Dedifferentiated amniotic fluid mesenchymal stem cell (primary cell): Measurements from ENCODE around the gene TMPRSS11E.
"Not testable (repeated sequence)": the region's sequence is repeated elsewhere in the genome, so short reads cannot be mapped to it uniquely, and the experiment has no call there.

ENCODE experiments used
- DNase-seq: peaks from one replicate; pipeline ENCODE4 v3.0.0-alpha.2; 2016; ENCODE audit errors: extremely low spot score

The TMPRSS11E gene

DNA sequence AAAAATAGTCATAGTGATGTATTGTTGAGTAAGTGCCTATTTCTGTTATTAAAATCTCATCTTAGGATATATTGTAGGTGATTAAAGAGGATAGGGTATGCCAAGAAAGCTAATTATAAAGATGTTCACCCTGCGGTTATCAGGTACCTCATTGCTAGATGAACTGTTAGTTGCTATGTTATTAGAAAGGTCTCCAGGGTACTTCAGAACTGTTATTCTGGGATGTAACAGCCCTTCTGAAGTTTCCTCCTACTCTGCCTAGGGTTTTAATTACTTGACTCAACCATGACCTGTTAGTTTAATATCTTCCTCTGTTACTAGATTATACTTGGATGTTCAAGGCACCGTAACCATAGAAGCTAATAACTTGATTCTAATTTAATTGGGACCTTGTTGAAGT, 15.4 kb downstream of the TMPRSS11E start:
- DNase-seq: no peak

DNA sequence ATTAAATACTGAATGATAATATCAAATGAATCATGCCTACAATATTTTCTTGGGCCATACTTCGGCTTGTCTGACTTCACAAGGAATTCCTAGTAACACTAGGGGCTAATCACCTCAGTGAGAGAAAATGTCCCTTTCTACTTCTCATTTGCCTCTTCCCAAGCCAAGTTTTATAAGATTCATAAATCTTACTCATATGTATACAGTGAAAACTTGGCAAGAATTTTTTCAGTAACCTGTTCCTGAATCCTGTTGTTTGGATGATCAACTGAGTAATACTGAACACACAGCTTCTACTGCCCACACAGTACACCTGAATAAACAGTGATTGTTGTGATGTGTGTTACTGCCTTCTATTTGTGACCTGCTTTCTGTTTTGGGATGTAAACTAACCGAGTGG, 16.5 kb downstream of the TMPRSS11E start:
- no peak for DNase-seq

DNA sequence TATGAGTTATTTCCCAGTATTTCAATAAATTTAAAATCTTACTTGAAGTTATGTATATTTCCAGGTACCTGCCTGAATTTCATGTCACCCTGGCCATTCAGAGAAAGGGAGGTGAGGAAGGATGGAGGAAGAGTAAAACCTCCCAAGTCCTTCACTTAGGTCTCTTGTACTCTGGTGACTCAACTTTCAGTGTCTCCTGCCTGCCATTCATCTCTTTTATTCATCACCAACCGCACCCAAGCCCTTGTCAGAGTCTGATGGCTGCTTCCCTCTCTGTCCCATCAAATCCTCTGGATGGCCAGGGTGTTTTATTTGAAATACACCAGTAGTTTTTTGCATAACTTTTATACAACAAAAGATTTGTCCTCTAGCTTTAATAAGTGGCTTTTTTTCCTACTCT, 17.8 kb downstream of the TMPRSS11E start:
- DNase-seq: no peak

DNA sequence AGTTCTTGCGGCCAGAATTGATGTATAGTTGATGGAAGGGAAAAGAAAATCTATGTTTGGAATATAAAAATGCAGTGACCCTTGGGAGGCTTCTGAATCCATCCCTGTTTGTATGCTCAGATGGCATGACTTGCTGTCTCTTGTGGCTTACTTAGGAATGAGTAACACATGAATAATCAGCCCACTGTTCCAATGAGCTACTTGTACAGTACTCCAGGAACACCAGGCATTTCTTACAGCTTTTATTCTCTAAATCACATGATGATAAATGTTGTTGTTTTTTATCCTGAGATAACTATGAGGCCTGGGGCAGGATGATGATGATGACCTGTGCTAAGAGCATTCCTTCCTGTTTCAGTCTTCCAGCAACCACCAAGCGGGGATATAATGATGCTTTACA, 18.9 kb downstream of the TMPRSS11E start:
- no peak for DNase-seq

DNA sequence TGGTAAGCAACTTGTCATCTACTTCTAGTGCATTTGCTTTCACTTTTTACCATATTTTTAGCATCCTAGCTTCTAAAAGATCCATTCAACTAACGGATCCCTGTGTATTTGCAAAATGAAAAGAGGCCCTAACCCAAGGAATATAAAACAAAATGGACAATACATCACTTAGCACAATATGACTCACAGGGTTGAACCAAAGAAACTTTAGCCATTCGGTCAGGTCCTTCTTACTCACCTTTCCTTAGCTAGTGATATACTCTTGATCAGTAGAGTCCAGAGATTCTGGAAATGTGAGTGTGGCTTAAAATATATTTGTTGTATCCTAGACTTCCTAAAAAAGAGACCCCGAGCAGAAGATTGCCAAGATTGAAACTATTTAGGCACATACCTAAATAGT, 19.5 kb downstream of the TMPRSS11E start:
- no peak for DNase-seq

DNA sequence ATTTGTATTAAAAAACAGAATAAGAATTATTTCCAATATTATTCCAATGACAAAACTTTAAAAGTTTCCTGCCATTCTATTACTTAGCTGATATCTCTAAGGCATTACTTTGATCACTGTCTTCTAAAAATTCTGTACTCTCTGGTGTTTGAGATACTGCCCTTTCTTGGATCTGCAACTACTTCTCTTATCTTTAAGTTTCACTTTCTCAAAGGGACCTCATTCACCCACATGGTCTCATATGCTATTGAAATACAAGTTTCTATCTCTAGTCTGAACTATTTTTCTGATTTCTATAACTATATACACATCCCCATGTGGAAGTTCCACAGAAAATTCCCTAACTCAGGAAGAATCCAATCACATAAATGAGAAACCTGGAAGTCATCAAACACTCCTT, 22.2 kb downstream of the TMPRSS11E start:
- DNase-seq: no peak

DNA sequence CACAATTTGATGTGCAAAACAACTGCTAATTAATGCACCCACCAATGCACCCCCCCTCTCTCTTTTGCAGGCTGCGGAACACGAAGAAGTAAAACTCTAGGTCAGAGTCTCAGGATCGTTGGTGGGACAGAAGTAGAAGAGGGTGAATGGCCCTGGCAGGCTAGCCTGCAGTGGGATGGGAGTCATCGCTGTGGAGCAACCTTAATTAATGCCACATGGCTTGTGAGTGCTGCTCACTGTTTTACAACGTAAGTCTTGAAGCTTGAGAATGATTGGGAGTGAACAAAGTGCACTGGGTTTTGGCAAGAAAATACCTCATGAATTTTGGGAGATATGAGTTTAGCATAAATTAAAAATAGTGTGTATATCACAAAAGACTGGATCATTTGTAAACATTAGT, 28.9 kb downstream of the TMPRSS11E start:
- DNase-seq: no peak

DNA sequence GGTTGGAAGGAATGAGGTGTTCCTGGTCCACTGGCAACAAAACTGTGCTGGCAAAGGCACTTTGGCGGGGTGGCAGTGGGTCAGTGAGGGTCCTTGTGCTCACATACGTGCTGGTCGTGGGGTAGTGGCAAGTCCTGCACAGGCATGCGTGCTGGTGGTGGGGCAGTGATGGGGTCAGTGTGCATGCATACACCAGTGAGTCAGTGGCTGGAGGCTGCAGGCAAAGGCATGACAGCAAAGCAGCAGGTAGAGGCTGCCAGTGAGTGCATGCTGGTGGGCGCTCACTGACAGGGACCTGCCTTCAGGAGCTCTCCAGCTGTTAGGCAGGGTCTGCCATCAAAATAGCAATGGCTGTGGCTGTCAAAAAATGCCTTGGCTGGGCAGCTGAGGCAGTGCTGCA, 42.1 kb downstream of the TMPRSS11E start:
- no peak for DNase-seq

DNA sequence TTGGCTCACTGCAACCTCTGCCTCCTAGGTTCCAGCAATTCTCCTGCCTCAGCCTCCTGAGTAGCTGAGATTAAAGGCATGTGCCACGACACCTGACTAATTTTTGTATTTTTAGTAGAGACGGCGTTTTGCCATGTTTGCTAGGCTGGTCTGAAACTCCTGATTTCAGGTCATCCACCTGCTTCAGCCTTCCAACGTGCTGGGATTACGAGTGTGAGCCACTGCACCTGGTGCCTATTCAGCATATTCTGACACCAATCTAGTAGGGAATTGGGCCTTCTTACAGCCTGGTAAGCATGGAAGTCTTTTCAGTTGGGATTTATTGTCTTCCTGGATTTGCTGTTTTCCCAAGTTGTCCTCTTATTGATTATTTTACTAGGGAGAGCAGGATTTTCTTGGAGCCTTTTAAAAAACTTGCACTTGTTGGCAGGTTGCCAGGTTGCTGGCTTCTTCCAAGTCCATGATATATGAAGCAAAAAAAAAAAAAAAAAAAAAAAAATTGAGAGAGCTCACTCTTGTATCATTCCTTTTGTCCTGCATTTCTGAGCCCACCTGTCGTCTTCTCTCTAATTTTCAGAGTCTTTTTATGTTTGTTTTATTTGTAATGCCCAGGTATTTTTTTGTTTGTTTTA, 43.7 kb downstream of the TMPRSS11E start:
- no peak for DNase-seq

DNA sequence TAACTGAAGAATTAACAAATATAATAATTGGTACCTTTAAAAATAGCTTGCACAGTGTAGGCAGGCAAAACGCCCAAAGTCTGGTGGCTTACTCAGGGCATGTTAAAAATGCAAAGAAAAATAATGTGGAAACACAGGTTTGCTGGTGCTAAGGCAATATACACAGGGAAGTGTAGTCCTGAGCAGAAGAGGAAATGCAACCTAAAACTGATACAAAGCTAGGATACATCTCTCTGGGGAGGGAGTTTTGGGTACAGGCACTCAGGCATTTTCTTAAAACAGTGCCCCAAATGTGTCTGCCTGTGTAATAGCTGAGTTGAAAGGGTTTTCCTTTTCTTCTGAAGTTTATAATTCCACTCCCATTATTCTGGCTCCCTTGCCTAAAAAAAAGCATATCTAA, 47.4 kb downstream of the TMPRSS11E start:
- no peak for DNase-seq

DNA sequence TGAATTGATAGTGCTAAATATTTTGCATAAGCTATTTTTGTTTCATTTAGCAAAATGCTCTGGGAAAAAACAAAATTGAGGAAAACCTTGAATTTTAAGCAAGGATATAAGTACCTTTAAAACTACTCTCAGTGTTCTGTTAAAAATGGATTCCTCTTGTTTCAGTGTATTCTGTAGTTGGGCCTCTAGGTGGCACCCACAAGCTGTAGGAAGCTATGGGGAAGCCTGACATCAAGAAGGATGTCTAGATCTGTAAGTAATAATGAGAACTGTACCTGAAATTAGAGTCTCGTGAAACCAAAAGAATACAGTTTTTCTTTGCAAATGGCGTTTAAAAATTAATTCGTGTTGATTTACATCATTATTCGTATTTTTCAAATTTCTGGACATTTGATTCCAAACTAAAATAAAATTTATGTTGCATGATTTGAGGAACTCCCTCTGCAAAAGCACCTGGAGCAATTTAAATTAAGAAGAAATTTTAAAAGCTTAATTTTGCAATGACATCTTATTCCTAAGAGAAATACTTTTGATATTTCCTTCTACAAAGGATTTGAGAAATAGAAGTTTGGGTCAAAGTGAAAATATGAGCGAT, 51.2 kb downstream of the TMPRSS11E start:
- peak; percentile 76 for DNase-seq

DNA sequence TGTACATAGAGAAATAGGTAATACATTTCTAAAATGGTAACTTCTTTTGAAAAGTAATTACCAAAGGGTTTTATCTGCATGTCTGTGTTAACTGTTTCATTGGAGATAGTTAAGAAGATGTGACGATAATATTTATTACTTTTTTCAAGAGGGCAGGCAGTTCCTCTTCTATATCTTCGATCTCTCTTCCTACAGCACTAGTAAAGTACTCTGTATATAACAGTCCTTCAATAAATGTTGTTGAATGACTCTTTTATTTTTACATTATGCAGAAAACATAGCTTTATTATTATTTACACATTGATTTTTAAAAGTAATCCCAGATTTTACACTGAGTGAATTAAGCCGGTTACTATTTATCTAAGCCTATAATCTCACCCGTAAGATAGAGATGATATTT, 51.8 kb downstream of the TMPRSS11E start:
- no peak for DNase-seq

DNA sequence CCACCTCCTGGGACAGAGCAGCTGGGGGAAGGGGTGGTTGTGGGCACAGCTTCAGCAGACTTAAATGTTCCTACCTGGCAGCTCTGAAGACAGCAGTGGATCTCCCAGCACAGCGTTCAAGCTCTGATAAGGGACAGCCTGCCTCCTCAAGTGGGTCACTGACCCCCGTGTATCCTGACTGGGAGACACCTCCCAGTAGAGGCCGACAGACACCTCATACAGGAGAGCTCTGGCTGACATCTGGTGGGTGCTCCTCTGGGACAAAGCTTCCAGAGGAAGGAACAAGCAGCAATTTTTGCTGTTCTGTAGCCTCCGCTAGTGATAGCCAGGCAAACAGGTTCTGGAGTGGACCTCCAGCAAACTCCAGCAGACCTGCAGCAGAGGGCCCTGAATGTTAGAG, 56.2 kb downstream of the TMPRSS11E start:
- not testable (repeated sequence) for DNase-seq

DNA sequence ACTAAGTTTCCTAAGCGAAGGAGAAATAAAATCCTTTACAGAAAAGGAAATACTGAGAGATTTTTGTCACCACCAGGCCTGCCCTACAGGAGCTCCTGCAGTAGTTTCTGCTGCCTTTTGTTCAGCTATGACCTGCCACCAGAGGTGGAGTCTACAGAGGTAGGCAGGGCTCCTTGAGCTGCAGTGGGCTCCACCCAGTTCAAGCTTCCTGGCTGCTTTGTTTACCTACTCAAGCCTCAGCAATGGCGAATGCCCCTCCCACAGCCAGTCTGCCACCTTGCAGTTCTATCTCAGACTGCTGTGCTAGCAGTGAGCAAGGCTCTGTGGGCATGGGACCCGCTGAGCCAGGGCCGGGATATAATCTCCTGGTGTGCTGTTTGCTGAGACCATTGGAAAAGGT, 57.6 kb downstream of the TMPRSS11E start:
- not testable (repeated sequence) for DNase-seq

DNA sequence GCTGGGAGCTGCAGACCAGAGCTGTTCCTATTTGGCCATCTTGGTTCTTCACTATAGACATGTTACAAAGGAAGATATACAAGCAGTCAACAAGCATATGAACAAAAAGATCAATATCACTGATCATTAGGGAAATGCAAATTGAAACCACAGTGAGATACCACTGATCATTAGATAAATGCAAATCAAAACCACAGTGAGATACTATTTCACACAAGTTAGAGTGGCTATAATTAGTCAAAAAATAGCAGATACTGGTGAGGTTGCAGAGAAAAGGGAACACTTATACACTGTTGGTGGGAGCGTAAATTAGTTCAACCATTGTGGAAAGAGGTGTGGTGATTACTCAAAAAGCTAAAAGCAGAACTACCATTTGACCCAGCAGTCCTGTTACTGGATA, 58.2 kb downstream of the TMPRSS11E start:
- not testable (repeated sequence) for DNase-seq

DNA sequence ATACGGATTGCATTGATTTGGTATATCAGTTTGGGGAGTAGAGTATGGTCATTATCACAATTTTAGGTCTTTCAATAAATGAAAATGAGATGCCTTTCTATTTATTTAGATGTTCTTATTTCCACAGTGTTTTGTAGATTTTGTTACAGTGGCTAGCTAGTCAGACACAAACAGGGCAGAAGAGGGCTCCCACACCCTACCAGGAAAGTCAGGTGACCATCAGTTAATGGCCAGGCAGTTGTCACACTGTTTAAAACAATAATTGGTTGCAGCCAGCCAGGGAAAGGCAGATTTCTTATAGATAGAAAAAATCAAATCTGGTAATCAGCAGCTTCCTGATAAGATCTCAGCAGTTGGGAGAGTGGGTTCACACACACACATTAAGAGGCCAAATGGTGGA, 71.6 kb downstream of the TMPRSS11E start:
- DNase-seq: no peak

DNA sequence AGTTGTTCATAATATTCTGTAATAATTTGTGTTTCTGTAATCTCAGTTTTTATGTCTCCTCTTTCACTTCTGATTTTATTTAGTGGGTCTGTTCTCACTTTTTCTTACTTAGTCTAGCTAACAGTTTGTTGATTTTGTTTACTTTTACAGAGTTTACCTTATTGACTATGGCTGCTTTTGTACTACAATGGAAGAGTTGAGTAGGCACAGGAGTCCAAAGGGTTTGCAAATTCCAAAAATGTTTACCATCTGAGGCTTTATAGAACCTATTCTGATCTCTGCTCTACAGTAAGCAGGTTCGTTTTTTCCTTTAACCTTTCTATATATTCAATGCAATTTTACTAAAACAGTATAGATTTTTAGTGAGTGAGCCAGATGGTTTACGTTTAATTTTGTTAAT, 73.7 kb downstream of the TMPRSS11E start:
- DNase-seq: no peak

DNA sequence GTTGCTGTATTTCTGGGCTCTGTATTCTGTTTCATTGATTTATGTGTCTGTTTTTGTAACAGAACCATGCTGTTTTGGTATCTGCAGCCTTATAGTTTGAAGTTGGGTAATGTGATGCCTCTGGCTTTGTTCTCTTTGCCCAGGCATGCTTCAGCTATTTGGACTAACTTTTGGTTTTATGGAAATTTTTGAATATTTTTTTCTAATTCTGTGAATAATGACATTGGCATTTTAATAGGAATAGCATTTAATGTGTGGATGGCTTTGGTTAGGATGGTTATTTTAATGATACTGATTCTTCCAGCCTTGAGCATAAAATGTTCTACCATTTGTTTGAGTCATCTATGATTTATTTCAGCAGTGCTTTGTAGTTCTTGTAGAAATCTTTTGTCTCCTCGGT, 75.0 kb downstream of the TMPRSS11E start:
- DNase-seq: not testable (repeated sequence)

DNA sequence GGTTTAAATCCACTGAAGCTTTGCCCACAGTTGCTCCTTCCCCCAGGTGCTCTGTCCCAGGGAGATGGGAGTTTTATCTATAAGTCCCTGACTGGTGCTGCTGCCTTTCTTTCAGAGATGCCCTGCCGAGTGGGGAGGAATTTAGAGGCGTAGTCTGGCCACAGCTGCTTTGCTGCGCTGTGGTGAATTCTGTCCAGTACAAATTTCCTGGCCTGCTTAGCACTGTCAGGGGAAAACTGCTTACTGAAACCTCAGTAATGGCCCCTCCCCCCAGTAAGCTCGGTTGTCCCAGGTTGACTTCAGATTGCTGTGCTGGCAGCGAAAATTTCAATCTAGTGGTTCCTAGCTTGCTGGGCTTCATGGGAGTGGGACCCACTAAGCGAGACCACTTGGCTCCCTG, 88.7 kb downstream of the TMPRSS11E start:
- DNase-seq: no peak

DNA sequence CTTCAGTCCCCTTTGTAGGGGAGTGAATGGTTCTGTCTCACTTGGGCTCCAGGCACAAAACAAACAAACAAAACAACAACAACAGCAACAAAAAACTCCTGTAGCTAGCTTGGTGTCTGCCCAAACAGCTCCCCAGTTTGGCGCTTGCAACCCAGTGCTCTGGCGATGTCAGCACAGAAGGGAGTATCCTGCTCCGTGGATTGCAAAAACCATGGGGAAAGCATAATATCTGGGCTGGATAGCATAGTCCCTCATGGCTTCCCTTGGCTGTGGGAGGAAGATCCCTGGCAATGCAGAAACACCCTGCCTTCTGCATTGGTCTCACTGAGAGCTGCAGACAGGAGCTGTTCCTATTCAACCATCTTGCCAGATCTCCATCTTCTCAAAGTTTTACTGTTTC, 89.1 kb downstream of the TMPRSS11E start:
- no peak for DNase-seq

DNA sequence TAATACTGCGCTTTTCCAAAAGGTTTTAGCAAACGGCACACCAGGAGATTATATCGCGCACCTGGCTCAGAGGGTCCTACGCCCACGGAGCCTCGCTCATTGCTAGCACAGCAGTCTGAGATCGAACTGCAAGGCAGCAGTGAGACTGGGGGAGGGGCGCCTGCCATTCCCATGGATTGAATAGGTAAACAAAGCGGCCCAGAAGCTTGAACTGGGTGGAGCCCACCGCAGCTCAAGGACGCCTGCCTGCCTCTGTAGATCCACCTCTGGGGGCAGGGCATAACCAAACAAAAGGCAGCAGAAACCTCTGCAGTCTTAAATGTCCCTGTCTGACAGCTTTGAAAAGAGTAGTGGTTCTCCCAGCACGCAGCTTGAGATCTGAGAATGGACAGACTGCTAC, 95.5 kb downstream of the TMPRSS11E start:
- DNase-seq: not testable (repeated sequence)
